ENCODE results near the gene PON3.

PON3 gene

GRCh38 chr7:95365151-95365550 is 31.0 kb downstream of the PON3 start:
- no peak overlapping the region for H3K4me3 ChIP-seq
- no peak overlapping the region for H3K4me2 ChIP-seq
- H3K4me1 ChIP-seq = no peaks in the 10 kb centered on the region
- H3K27me3 ChIP-seq = no peaks in the 10 kb centered on the region
- H3K36me3 ChIP-seq = no peaks in the 10 kb centered on the region
- no peaks in the 10 kb centered on the region for H3K9me3 ChIP-seq
- no peaks in the 10 kb centered on the region for H4K20me1 ChIP-seq
- no peak overlapping the region for H3K9ac ChIP-seq
- no peak overlapping the region for H3K27ac ChIP-seq
- no peak for TF ChIP-seq Cebpa-rat (IDR thresholded peaks at IDR 0.05)

GRCh38 chr7:95357623-95358022 is 38.6 kb downstream of the PON3 start:
- Histone ChIP-seq H3K4me2 (no peak overlapping the region), H3K9me3 (no peaks in the 10 kb centered on the region), H3K27me3 (no peaks in the 10 kb centered on the region), H3K4me3 (no peak overlapping the region), H4K20me1 (no peaks in the 10 kb centered on the region), H3K4me1 (no peaks in the 10 kb centered on the region), H3K9ac (no peak overlapping the region), H3K27ac (no peak overlapping the region), H3K36me3 (no peaks in the 10 kb centered on the region)
- TF ChIP-seq Cebpa-rat (IDR thresholded peaks at IDR 0.05) = no peak

- no peaks in the 10 kb centered on the region for H3K9me3 ChIP-seq
- no peak overlapping the region for H3K4me2 ChIP-seq
- H3K27ac ChIP-seq = no peak overlapping the region
- H3K4me3 ChIP-seq = no peak overlapping the region
- no peaks in the 10 kb centered on the region for H3K27me3 ChIP-seq
- no peaks in the 10 kb centered on the region for H3K36me3 ChIP-seq
- no peaks in the 10 kb centered on the region for H3K4me1 ChIP-seq
- H3K9ac ChIP-seq = no peak overlapping the region
- no peaks in the 10 kb centered on the region for H4K20me1 ChIP-seq
- no peak for TF ChIP-seq Cebpa-rat (IDR thresholded peaks at IDR 0.05)
Observed at GRCh38 chr7:95342642-95343307, 53.4 kb downstream of the PON3 start.

- H3K4me3 ChIP-seq = no peak overlapping the region
- H3K27ac ChIP-seq = no peak overlapping the region
- TF ChIP-seq Cebpa-rat (IDR thresholded peaks at IDR 0.05) = no peak
- no peaks in the 10 kb centered on the region for H4K20me1 ChIP-seq
- no peak overlapping the region for H3K4me2 ChIP-seq
- H3K27me3 ChIP-seq = no peaks in the 10 kb centered on the region
- no peaks in the 10 kb centered on the region for H3K36me3 ChIP-seq
- no peak overlapping the region for H3K9ac ChIP-seq
- no peaks in the 10 kb centered on the region for H3K9me3 ChIP-seq
- no peaks in the 10 kb centered on the region for H3K4me1 ChIP-seq
Observed at GRCh38 chr7:95342029-95342428, 54.1 kb downstream of the PON3 start.

GRCh38 chr7:95340491-95340890 is 55.7 kb downstream of the PON3 start:
- H3K4me2 ChIP-seq = no peak overlapping the region
- TF ChIP-seq Cebpa-rat (IDR thresholded peaks at IDR 0.05) = no peak
- no peak overlapping the region for H3K4me3 ChIP-seq
- no peaks in the 10 kb centered on the region for H4K20me1 ChIP-seq
- H3K27me3 ChIP-seq = no peaks in the 10 kb centered on the region
- no peak overlapping the region for H3K27ac ChIP-seq
- H3K9me3 ChIP-seq = no peaks in the 10 kb centered on the region
- H3K36me3 ChIP-seq = no peaks in the 10 kb centered on the region
- H3K4me1 ChIP-seq = no peaks in the 10 kb centered on the region
- H3K9ac ChIP-seq = no peak overlapping the region

GRCh38 chr7:95338832-95339231 is 57.3 kb downstream of the PON3 start:
- no peaks in the 10 kb centered on the region for H3K4me1 ChIP-seq
- no peak overlapping the region for H3K9ac ChIP-seq
- H4K20me1 ChIP-seq = no peaks in the 10 kb centered on the region
- no peaks in the 10 kb centered on the region for H3K27me3 ChIP-seq
- H3K9me3 ChIP-seq = no peaks in the 10 kb centered on the region
- no peak overlapping the region for H3K27ac ChIP-seq
- no peak for TF ChIP-seq Cebpa-rat (IDR thresholded peaks at IDR 0.05)
- no peak overlapping the region for H3K4me3 ChIP-seq
- no peaks in the 10 kb centered on the region for H3K36me3 ChIP-seq
- no peak overlapping the region for H3K4me2 ChIP-seq

GRCh38 chr7:95335093-95335492 is 61.1 kb downstream of the PON3 start:
- Histone ChIP-seq H3K4me1 (peaks cover 9% of the 10 kb centered on the region; the same call in 1 of the 2 replicates), H3K9ac (no peak overlapping the region), H4K20me1 (no peaks in the 10 kb centered on the region), H3K27ac (no peak overlapping the region), H3K4me3 (no peak overlapping the region), H3K36me3 (no peaks in the 10 kb centered on the region), H3K4me2 (no peak overlapping the region), H3K9me3 (no peaks in the 10 kb centered on the region), H3K27me3 (no peaks in the 10 kb centered on the region)
- TF ChIP-seq Cebpa-rat (IDR thresholded peaks at IDR 0.05) = no peak

- no peaks in the 10 kb centered on the region for H3K27me3 ChIP-seq
- no peak for TF ChIP-seq Cebpa-rat (IDR thresholded peaks at IDR 0.05)
- H4K20me1 ChIP-seq = no peaks in the 10 kb centered on the region
- H3K9me3 ChIP-seq = no peaks in the 10 kb centered on the region
- no peak overlapping the region for H3K27ac ChIP-seq
- H3K4me1 ChIP-seq = peaks cover 11% of the 10 kb centered on the region; the same call in 1 of the 2 replicates
- no peak overlapping the region for H3K4me2 ChIP-seq
- no peaks in the 10 kb centered on the region for H3K36me3 ChIP-seq
- H3K4me3 ChIP-seq = no peak overlapping the region
- H3K9ac ChIP-seq = no peak overlapping the region
Observed at GRCh38 chr7:95334447-95334846, 61.7 kb downstream of the PON3 start.

GRCh38 chr7:95330961-95331337 is 65.2 kb downstream of the PON3 start:
- H3K27ac ChIP-seq = peak overlapping the region; percentile 26; the same call in 1 of the 2 replicates
- no peaks in the 10 kb centered on the region for H3K27me3 ChIP-seq
- no peak for TF ChIP-seq Cebpa-rat (IDR thresholded peaks at IDR 0.05)
- H3K9ac ChIP-seq = peak overlapping the region; percentile 53
- no peaks in the 10 kb centered on the region for H3K36me3 ChIP-seq
- H3K4me3 ChIP-seq = peak overlapping the region; percentile 57; the same call in 1 of the 2 replicates
- no peaks in the 10 kb centered on the region for H4K20me1 ChIP-seq
- peaks cover 11% of the 10 kb centered on the region; the same call in 1 of the 2 replicates for H3K4me1 ChIP-seq
- no peaks in the 10 kb centered on the region for H3K9me3 ChIP-seq
- peak overlapping the region; percentile 88 for H3K4me2 ChIP-seq

GRCh38 chr7:95330204-95330960 is 65.8 kb downstream of the PON3 start:
- H3K27ac ChIP-seq = peak overlapping the region; percentile 26; the same call in 1 of the 2 replicates
- H3K4me3 ChIP-seq = peak overlapping the region; percentile 57
- H3K4me1 ChIP-seq = peaks cover 11% of the 10 kb centered on the region; the same call in 1 of the 2 replicates
- no peaks in the 10 kb centered on the region for H3K27me3 ChIP-seq
- no peaks in the 10 kb centered on the region for H3K36me3 ChIP-seq
- TF ChIP-seq Cebpa-rat (IDR thresholded peaks at IDR 0.05) = no peak
- H4K20me1 ChIP-seq = no peaks in the 10 kb centered on the region
- peak overlapping the region; percentile 53 for H3K9ac ChIP-seq
- peak overlapping the region; percentile 88 for H3K4me2 ChIP-seq
- H3K9me3 ChIP-seq = no peaks in the 10 kb centered on the region
